HEK293 (cell line): ENCODE results near the gene PDRG1.

Experiments
- CTCF ChIP-seq: fragments of 450-650 bp; formaldehyde crosslinking; IDR thresholded peaks from 2 replicates; pipeline ENCODE4 v1.5.1; 2016; ENCODE audit warnings: missing biosample characterization, missing genetic modification characterization
- INSM2 ChIP-seq: fragments of 450-650 bp; formaldehyde crosslinking; IDR thresholded peaks from 2 replicates; pipeline ENCODE4 v1.5.1; 2016; ENCODE audit warnings: missing biosample characterization, missing genetic modification characterization
- KLF10 ChIP-seq: fragments of 450-650 bp; IDR thresholded peaks from 2 replicates; pipeline ENCODE4 v1.5.1; 2018; ENCODE audit warnings: missing biosample characterization, mild to moderate bottlenecking, missing genetic modification characterization
- MYNN ChIP-seq: fragments of 450-650 bp; formaldehyde crosslinking; IDR thresholded peaks from 2 replicates; pipeline ENCODE4 v1.5.1; 2016; ENCODE audit warnings: missing biosample characterization, missing genetic modification characterization, borderline replicate concordance
- PBX3 ChIP-seq: sonication (generic); formaldehyde crosslinking; IDR thresholded peaks from 2 replicates; pipeline ENCODE4 v1.8.1; 2022; ENCODE audit warnings: mild to moderate bottlenecking, moderate library complexity, missing genetic modification reagents
- ZBTB17 ChIP-seq: fragments of 450-650 bp; formaldehyde crosslinking; IDR thresholded peaks from 2 replicates; pipeline ENCODE4 v1.5.1; 2016; ENCODE audit warnings: missing biosample characterization, missing genetic modification characterization
- ZEB2 ChIP-seq: fragments of 450-650 bp; formaldehyde crosslinking; IDR thresholded peaks from 2 replicates; pipeline ENCODE4 v1.5.1; 2016; ENCODE audit warnings: missing biosample characterization, missing genetic modification characterization
- ZFP37 ChIP-seq: fragments of 450-650 bp; formaldehyde crosslinking; IDR thresholded peaks from 2 replicates; pipeline ENCODE4 v1.5.1; 2016; ENCODE audit warnings: missing biosample characterization, missing genetic modification characterization
- ZNF266 ChIP-seq: fragments of 450-650 bp; formaldehyde crosslinking; IDR thresholded peaks from 2 replicates; pipeline ENCODE4 v1.5.1; 2016; ENCODE audit warnings: missing biosample characterization, missing genetic modification characterization, low read depth
- ZNF785 ChIP-seq: fragments of 450-650 bp; formaldehyde crosslinking; IDR thresholded peaks from 2 replicates; pipeline ENCODE4 v1.5.1; 2016; ENCODE audit warnings: missing biosample characterization, missing genetic modification characterization

- TF ChIP-seq KLF10 (tag by site-specific recombination), result no peak
- TF ChIP-seq CTCF, result no peak
- no peak for TF ChIP-seq ZNF785 (tag by site-specific recombination)
- TF ChIP-seq INSM2 (tag by site-specific recombination), result no peak
- TF ChIP-seq MYNN (tag by site-specific recombination), result no peak
- no peak for TF ChIP-seq ZBTB17 (tag by site-specific recombination)
- TF ChIP-seq PBX3 (CRISPR knock-in tag), result no peak
- no peak for TF ChIP-seq ZFP37 (tag by site-specific recombination)
- TF ChIP-seq ZEB2 (tag by site-specific recombination), result no peak
- TF ChIP-seq ZNF266, result no peak
Observed at GRCh38 chr20:31988430-31989015, 36.7 kb upstream of the PDRG1 start.
